DMS114 treated with DMSO at 0.1 percent for 48 hours (cell line): ENCODE data around the gene ITGA7.
A peak's percentile ranks its signal among the peaks of the same experiment; 100 is the strongest.

Source experiments
- DNase-seq: peaks from one replicate; lab custom pipeline; 2025; ENCODE audit not compliant: unreplicated experiment; lab: John Stamatoyannopoulos, UW

Gene ITGA7

GRCh38 chr12:55733858-55734257 is 26.2 kb upstream of the ITGA7 start:
- no peak for DNase-seq

- DNase-seq: no peak
Measured at GRCh38 chr12:55733021-55733555, 25.4 kb upstream of the ITGA7 start.

- DNase-seq: no peak
Measured at GRCh38 chr12:55732288-55732687, 24.6 kb upstream of the ITGA7 start.

GRCh38 chr12:55729819-55730818 is 22.4 kb upstream of the ITGA7 start:
- peak; percentile 53 for DNase-seq

- DNase-seq: peak; percentile 79
Measured at GRCh38 chr12:55728939-55729818, 21.5 kb upstream of the ITGA7 start, which contains the start of gene CD63. Gene CD63, minus strand, starts transcription at chr12:55729009. Its CDS starts 668 bp downstream, at chr12:55728341.

GRCh38 chr12:55728186-55728938 is 20.7 kb upstream of the ITGA7 start:
- DNase-seq: no peak

GRCh38 chr12:55727643-55728185 is 20.0 kb upstream of the ITGA7 start:
- no peak for DNase-seq

- DNase-seq: no peak
Measured at GRCh38 chr12:55726971-55727370, 19.3 kb upstream of the ITGA7 start.

- no peak for DNase-seq
Measured at GRCh38 chr12:55725556-55725955, 17.9 kb upstream of the ITGA7 start.

GRCh38 chr12:55724940-55725309 is 17.2 kb upstream of the ITGA7 start:
- no peak for DNase-seq

- peak; percentile 43 for DNase-seq
Measured at GRCh38 chr12:55724226-55724939, 16.7 kb upstream of the ITGA7 start.

- no peak for DNase-seq
Measured at GRCh38 chr12:55723516-55724225, 16.0 kb upstream of the ITGA7 start.

- DNase-seq: no peak
Measured at GRCh38 chr12:55722948-55723347, 15.2 kb upstream of the ITGA7 start.

- DNase-seq: no peak
Measured at GRCh38 chr12:55721601-55722213, 14.0 kb upstream of the ITGA7 start.

- peak; percentile 15 for DNase-seq
Measured at GRCh38 chr12:55720894-55721444, 13.3 kb upstream of the ITGA7 start.

GRCh38 chr12:55720071-55720564 is 12.4 kb upstream of the ITGA7 start, which contains the start of gene RDH5:
Gene RDH5, plus strand, starts transcription at chr12:55720393. Its CDS starts 792 bp downstream, at chr12:55721185.
- no peak for DNase-seq

GRCh38 chr12:55719371-55719770 is 11.7 kb upstream of the ITGA7 start:
- DNase-seq: no peak
